HT-29 (cell line): ENCODE measurements around the gene NPM1. TPM values are rescaled to one million over a fixed set of nuclear protein-coding genes. Genes with fewer than 3 reads are reported as not detected.
"Not testable (repeated sequence)": the region's sequence is repeated elsewhere in the genome, so short reads cannot be mapped to it uniquely, and the experiment has no call there.

Experiments
- DNase-seq: peaks from one replicate; pipeline ENCODE4 v3.0.0-alpha.2; 2015; ENCODE audit warnings: low spot score
- total RNA-seq: library from RNA; depleted of rRNA; stranded (reverse); fragments of >200 nt; shearing (Covaris generic); gene quantifications from 2 replicates; pipeline ENCODE4 v1.2.3, GENCODE V29; 2014

Gene NPM1
- total RNA-seq, 1 experiment from 2014 or later, result 896 TPM

DNA sequence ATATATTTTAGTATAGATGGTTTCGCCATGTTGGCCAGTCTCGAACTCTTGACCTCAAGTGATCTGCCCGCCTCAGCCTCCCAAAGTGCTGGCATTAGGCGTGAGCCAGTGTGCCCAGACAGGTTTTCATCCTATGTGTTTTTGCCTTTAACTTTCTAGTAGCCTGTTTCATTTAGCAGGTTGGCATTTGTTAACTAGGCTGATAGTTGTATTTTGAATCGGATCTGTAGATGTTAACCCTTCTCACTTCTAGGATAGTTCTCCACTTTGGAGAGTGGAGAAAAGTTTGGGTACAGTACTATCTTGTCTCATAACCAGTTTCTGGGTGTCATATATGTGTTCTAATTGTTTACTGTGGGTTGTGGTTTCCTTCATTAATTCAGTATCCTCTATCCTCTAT lies 24.5 kb downstream of the NPM1 start:
- no peak for DNase-seq

DNA sequence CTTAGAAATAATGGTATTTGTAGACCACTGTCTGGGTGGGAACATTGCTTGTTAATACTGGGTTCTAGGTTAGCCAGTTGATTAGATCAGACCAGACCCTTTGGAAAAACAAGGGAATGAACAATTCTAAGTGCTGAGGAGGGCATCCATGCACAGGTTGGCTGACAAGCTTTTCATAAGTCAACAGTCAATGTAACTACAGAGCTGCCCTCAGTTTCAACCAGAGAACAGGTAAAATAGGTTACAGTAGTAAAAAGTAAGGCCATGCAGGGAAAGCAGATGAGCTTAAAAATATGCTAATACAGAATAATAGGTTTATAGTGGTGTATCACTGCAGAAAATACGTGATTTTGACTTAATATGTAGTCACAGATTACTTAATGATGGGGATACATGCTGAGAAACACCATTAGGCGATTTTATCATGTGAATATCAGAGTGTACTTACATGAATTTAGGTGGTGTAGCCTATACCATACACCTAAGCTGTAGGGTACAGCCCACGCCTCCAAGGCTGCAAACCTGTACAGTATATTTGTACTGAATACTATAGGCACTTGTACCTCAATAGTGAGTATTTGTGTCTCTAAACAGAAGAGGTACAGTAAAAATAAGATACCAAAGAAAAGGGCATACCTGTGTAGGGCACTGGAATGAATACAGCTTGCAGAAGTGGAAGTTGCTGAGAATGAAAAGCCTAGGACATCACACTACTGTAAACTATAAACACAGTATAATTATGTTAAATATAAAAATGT lies 25.7 kb downstream of the NPM1 start:
- DNase-seq, result no peak

- not testable (repeated sequence) for DNase-seq
These were observed 26.3 kb downstream of the NPM1 start for GRCh38 chr5:171413993-171414392.

DNA sequence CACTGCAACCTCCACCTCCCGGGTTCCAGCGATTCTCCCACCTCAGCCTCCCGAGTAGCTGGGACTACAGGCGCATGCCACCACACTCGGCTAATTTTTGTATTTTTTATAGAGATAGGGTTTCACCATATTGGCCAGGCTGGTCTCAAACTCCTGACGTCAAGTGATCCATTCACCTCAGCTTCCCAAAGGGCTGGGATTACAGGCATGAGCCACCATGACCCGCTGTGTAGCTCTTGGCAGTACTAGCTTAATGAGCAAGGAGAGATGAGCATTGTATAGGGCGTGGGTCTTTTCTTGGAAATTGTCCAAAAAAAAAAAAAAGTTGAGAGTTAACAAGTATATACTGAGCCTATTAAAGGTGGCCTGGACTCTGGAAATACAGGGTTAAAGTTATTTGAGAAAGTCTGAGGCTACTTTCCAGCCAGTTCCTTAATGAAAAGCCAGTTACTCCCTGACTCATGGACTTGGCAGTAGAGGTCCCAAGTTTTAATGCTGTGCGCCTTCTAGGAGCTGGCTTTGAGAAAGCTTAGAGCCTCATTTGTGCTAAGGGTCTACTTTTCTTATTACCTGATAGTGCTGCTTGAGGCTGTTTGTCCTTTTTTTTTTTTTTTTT lies 27.6 kb downstream of the NPM1 start:
- DNase-seq, result no peak

DNA sequence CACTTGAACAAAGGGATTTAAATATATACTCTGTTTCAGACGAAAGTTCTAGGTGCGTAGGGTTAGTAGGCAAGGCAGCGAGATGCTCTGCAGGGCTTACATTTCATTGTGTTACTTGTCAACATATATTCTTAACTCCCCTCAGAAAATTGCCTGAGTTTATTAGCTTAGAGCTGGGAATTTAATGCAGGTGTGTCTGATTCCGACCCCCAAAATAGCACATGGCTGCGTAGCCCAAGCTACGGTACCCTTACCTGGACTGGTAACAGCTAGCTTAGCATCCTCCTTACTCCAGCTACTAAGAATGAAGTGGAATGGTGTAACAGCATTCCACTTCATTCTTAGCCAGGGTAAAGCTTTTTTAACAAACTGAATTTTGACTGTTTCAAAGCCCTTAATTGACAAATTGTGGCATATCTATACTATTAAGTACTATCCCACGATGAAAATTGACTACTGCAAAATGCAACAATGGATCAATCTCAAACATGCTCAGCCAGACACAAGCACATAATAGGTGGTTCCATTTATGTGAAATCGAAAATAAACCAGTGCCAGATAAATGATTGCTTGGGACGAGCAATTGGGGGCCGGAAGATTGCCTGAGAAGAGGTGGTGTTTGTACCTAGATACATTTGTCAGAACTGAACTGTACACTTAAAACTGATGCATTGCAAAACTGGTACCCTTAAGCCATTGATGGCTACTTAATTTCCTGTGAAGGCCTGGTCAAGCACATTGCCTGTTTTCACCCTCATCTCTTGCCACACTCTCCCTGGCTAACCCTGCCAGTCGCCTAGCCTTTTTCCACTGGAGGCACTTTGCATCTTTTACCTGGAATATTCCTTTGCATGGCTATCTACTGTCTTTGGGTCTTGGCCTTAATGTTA lies 28.8 kb downstream of the NPM1 start:
- DNase-seq, result no peak

DNA sequence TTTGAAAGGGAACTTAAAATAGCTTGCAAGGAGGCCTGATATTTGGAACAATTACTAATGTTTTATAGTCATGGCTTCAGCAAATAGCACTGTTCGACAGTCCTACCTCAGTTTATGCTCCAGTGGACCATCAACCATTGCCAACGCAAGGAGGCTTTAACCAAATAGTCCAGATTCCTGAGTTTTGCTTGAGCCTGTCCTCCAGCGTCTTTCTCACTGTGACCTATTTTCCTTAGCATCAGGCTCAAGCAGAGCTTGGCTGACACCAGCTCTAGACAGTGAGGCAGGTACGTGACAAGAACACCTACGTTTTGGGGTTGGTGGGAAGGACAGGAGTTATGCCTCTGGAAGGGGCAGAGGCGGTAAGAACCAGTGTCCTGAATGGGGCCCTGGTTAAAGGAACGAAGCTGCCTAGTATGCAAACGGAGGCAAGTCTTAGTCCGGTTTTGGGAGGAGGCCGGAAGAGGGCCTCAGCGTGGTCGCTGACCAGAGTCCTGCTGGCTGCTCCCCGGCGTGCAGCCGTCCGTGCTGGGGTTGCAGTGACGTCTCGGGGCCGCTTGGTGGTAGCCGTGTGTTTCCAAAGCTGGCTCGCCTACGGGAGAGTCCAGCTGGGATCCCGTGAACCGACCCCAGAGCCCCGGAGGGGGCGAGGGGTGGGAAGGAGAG lies 30.8 kb downstream of the NPM1 start:
- peak; percentile 82 for DNase-seq

DNA sequence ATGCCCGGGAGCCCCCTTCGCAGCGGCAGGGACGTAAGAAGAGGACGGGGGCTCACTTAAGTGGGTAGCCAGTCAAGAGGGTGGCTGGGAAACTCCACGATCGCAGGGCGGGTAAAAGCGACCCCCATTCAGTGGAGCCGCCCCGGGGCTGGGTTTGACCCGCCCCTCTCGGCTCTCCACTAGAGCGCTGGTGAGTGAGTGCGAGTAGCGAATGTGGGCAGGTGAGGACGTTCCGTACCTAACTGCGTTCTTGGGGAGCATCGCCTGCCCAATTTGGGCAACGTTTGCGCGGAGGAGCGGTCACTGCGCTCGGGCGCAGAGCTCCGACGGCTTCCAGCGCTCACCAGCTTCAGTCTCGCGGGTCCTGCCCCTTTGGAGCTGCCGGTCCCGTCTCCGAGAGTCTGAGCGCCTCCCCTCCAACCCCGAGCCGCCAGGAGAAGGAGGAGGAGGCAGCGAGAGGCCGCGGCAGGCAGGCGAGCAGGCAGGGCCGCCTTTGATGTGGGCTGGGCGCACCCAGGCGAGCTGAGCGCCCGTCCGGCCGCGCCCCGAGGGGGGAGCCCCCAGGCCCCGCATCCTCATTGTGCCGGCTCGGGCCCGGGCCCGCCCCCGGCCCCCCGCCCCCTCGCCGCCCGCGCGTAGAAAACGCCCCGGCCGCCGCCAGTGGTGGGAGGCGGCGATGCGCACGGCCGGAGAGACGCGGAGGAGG lies 31.5 kb downstream of the NPM1 start, which contains the start of gene FGF18:
TSS of gene FGF18 (plus strand) at position 666 of the 706 bp plus-strand sequence. CDS start 553 bp downstream, outside the sequence.
- peak; percentile 59 for DNase-seq

DNA sequence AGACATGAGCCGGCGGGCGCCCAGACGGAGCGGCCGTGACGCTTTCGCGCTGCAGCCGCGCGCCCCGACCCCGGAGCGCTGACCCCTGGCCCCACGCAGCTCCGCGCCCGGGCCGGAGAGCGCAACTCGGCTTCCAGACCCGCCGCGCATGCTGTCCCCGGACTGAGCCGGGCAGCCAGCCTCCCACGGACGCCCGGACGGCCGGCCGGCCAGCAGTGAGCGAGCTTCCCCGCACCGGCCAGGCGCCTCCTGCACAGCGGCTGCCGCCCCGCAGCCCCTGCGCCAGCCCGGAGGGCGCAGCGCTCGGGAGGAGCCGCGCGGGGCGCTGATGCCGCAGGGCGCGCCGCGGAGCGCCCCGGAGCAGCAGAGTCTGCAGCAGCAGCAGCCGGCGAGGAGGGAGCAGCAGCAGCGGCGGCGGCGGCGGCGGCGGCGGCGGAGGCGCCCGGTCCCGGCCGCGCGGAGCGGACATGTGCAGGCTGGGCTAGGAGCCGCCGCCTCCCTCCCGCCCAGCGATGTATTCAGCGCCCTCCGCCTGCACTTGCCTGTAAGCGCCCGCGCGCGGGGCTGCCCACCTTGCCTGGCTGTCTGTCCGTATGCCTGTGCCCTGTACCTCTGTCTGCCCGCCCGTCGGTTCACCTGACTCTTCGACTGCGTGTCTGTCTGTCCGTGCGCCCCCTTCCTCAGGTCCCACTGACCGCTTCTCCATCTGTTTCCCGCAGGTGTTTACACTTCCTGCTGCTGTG lies 32.2 kb downstream of the NPM1 start:
- peak; percentile 30 for DNase-seq

DNA sequence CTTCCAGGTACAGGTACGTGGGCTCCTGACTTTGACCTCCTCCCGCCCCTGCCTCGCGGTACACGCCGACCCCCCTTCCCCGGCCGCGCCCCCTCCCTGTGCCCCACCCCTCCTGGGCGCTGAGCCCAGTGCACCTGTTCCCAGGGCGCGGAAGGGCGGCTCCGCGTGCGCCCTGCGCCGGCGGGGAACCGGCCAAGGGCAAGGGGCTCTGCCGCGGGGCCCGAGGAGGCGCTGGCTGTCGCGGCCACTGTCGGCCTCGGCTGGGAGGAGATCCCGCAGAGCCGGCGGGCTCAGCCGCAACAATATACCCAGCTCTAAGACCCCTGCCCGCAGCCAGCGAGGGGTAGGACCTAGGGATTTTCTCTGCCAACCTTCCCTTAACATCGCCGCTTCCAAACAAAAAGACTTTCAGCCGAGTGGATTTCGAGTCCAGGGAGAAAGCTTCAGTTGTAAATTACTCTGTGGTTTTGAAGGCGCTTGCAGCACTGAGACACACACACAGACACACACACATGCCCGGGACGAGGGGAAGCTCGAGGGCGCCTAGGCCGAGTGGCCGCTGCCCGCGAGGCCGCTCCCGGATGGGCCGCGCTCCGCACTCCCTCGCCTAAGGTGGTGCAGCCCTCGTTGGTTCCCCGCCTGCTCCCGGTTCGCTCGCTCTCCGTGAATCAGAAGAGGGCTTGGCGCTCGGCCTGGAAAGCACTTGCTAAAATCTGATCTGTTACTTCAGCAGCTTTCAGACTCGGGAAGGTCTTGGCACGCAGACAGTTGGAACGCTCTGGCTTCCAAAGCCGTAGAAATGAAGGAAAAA lies 33.0 kb downstream of the NPM1 start:
- no peak for DNase-seq

- no peak for DNase-seq
These were observed 33.9 kb downstream of the NPM1 start for GRCh38 chr5:171421331-171422262.

DNA sequence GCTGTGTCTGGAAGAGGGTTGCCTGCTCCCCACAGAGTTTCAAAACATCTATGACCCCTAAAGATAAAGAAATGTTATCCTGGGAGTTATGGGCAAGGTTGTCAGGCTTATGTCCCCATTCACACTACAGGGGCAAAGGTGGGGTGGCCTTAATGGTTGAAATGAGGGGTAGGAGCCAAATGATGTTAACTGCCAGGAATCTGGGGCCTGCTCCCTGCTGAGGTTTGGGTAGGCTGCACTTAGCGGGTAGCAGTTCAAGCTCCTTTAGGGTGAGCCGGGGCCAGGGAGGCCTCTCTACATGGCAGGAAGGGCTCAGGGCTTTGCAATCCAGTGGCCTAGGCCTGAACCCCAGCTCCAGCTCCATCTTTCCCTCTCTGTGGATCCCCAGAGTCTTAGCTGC lies 34.8 kb downstream of the NPM1 start:
- no peak for DNase-seq

DNA sequence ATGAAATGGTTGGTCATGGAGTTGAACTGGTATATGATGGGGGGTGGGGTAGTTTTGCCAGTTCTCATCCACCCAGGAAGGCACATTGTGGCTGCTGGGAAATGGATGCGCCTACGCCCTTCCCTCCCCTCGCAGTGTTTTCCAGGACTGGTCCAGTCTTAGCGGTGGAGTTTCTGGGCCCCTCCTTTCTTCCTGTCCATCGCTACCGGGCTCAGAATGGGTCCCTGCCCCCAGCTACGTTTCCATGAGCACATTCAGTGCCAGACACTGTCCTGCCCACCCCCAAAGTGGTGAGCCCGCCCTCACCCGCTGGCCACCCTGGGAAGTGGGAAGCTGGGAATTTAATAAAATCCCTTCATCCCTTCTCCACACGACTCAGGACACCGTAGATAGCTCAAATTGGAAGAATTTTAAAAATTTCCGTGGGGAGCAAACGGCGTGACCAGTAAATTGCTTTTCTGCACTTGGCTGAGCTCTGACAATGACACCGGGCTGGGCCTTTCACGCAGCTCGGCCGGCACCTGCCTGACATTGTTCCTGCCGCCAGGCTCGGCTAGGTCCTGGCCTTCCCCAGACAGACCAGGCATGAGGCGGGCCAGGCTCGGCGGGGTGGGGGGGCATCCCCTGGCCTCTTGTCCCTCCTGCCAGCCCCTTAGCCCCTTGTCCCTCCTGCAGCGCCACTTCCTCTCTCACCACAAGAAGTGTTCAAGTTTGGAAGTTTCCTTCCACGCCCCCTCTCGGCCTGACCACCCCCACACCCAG lies 35.4 kb downstream of the NPM1 start:
- no peak for DNase-seq

DNA sequence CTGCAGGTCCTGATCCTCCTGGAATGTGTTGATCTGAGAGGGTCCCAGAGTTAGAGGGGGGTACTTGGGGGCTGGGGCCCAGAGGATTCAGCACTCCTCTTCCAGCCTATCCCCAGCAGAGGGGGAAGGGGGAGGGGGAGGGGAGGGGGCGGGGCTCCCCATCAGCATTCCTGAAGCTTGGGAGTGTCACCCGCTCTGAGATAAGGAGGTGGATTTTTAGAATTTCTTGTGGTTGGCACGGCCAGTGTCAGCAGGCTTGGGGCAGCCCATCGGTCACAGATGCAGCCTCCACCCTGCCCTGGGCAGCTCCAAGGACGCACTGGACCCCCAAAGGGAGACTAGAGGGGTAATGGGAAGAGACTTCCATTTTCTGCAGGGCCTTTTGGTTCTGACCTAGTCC lies 37.1 kb downstream of the NPM1 start:
- no peak for DNase-seq

DNA sequence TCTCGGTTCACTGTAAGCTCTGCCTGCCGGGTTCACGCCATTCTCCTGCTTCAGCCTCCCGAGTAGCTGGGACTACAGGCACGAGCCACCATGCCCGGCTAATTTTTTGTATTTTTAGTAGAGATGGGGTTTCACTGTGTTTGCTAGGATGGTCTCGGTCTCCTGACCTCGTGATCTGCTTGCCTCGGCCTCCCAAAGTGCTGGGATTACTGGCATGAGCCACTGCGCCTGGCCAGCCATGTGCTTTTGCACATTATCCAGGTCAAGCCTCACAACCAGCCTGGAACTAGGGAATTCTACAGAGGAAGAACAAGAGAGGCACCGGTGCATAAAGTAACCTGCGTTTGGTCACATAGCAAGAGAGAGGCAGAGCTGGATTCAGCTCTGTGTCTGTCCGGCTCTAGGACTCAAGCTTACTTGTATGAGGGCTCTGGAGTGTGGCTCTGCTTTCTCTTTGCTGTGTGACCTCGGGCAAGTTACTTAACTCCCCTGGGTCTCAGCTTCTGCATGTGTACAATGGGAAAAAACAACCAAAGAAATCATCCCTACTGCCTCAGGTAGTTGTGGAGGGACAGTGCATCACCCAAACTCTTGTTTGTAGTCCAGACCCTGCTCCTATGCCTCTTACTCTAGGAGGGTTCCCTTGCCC lies 38.1 kb downstream of the NPM1 start:
- no peak for DNase-seq

DNA sequence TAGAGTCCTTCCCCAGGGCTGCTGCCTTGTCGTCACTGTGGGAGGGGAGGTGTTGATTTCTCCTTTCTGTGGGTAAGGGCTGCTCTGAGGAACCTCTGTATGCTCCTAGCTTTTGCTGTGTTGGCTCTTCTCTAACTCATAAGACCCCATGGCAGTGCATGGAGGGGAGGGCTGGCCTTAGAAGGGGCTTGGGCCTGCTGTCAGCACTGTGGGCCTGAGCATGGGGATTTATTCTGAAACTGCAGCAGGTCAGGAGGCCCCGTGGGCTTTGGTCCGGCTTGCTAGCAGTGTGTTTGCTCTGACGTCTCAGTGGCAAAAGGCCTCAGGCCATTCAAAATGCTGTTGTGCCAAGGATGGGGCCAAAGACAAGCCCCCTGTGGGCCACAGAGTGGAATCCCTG lies 38.6 kb downstream of the NPM1 start:
- no peak for DNase-seq

DNA sequence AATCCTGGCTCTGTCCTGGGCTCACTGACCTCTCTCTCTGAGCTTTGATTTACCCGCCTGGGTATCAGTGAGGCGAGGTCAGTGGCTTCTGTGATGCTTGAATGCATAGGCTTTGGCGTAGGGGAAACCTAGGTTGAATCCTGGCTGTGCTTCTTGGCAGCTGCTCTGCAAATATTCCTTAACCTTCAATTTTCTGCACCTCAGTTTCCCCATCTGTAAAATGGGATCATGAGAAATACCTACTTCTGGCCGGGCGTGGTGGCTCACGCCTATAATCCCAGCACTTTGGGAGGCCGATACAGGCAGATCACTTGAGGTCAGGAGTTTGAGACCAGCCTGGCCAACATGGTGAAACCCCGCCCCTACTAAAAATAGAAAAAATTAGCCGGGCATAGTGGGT lies 39.0 kb downstream of the NPM1 start:
- DNase-seq, result no peak
